Naive B cell (primary cell): ENCODE data around the gene PLLP. TPM values are rescaled to one million over a fixed set of nuclear protein-coding genes. Genes with fewer than 3 reads are reported as not detected.

Source experiments
- ATAC-seq, 2 donors: fragments of 150-1000 bp; cut with Tn5 transposase; 2 replicates each; pipeline ENCODE4 v1.10.0; 2021; ENCODE audit warnings: low read depth in 2 of 2, mild to moderate bottlenecking in 2 of 2, moderate library complexity in 2 of 2
- DNase-seq: peaks from one replicate; pipeline ENCODE4 v3.0.0; 2022
- H3K27ac Mint-ChIP-seq, 6 donors: one replicate each; pipeline ENCODE4 v1.8.0; 2020 to 2022; ENCODE audit warnings: mild to moderate bottlenecking in 6 of 6, mixed read lengths in 6 of 6, moderate library complexity in 5 of 6, inconsistent platforms in 2 of 6
- H3K27me3 Mint-ChIP-seq, 3 donors: one replicate each; pipeline ENCODE4 v1.8.0; 2021 to 2022; ENCODE audit warnings: mixed read lengths in 3 of 3, mild to moderate bottlenecking in 1 of 3
- H3K36me3 Mint-ChIP-seq, 2 donors: one replicate each; pipeline ENCODE4 v1.8.0; 2020 to 2022; ENCODE audit warnings: mixed read lengths in 2 of 2, inconsistent platforms in 1 of 2, mild to moderate bottlenecking in 1 of 2
- H3K4me1 Mint-ChIP-seq, 3 donors: one replicate each; pipeline ENCODE4 v1.8.0; 2020 to 2022; ENCODE audit warnings: mixed read lengths in 3 of 3, inconsistent platforms in 1 of 3, mild to moderate bottlenecking in 1 of 3, moderate library complexity in 1 of 3
- H3K4me3 Mint-ChIP-seq, 8 donors: one replicate each; pipeline ENCODE4 v1.8.0; 2020 to 2022; ENCODE audit warnings: mild to moderate bottlenecking in 8 of 8, mixed read lengths in 8 of 8, moderate library complexity in 8 of 8, inconsistent platforms in 2 of 8
- H3K9me3 Mint-ChIP-seq, 7 donors: one replicate each; pipeline ENCODE4 v1.8.0; 2020 to 2022; ENCODE audit warnings: mixed read lengths in 7 of 7, mild to moderate bottlenecking in 5 of 7, inconsistent platforms in 2 of 7, moderate library complexity in 1 of 7
- polyA plus RNA-seq, 6 donors: library from polyadenylated mRNA; unstranded; fragments of 300-500 nt; fragmentation: Illumina TruSeq; gene quantifications; one replicate each; pipeline ENCODE4 v1.2.3, GENCODE V29; 2021; ENCODE audit warnings: low read depth in 6 of 6

Gene PLLP
- polyA plus RNA-seq, 6 donors from 2014 or later: 0.14 to 0.68 (median 0.52) TPM

GRCh38 chr16:57299009-57299718 is 14.7 kb upstream of the PLLP start:
- DNase-seq (no peak), ATAC-seq (peak; percentile 25 to 36)
- Mint-ChIP-seq H3K4me1 (peaks cover 5 to 6% (median 5%) of the 10 kb centered on the region in 3 donors), H3K36me3 (no peaks in the 10 kb centered on the region), H3K27ac (peak overlapping the region in 1 of 6 donors; percentile 15), H3K27me3 (peaks cover 0 to 10% (median 4%) of the 10 kb centered on the region in 3 donors), H3K4me3 (peak overlapping the region in 1 of 8 donors; percentile 72), H3K9me3 (no peaks in the 10 kb centered on the region)

GRCh38 chr16:57297856-57298255 is 13.4 kb upstream of the PLLP start:
- Mint-ChIP-seq H3K27me3 (peaks cover 0 to 10% (median 4%) of the 10 kb centered on the region in 3 donors), H3K4me1 (peaks cover 5 to 6% (median 5%) of the 10 kb centered on the region in 3 donors), H3K4me3 (peak overlapping the region in 4 of 8 donors; percentile 25 to 74 (median 42)), H3K9me3 (no peaks in the 10 kb centered on the region), H3K36me3 (no peaks in the 10 kb centered on the region), H3K27ac (peak overlapping the region in 2 of 6 donors; percentile 45 to 74)
- ATAC-seq (no peak), DNase-seq (no peak)

- H3K27ac Mint-ChIP-seq: peak overlapping the region in 1 of 6 donors; percentile 38
Measured at GRCh38 chr16:57289391-57290257, 5.2 kb upstream of the PLLP start.

GRCh38 chr16:57285379-57285778 is 907 bp upstream of the PLLP start:
- DNase-seq (no peak), ATAC-seq (no peak)
- H3K27me3 Mint-ChIP-seq: peaks cover 32 to 60% (median 35%) of the 10 kb centered on the region in 3 donors
- no peaks in the 10 kb centered on the region for H3K9me3 Mint-ChIP-seq
- H3K4me3 Mint-ChIP-seq: peak overlapping the region; percentile 56 to 82 (median 80)
- no peaks in the 10 kb centered on the region for H3K36me3 Mint-ChIP-seq
- H3K27ac Mint-ChIP-seq: no peak overlapping the region
- H3K4me1 Mint-ChIP-seq: peaks cover 5 to 19% (median 13%) of the 10 kb centered on the region in 3 donors

More at GRCh38 chr16:57289391-57290257, 5.2 kb upstream of the PLLP start:
- Mint-ChIP-seq H3K4me3 (no peak overlapping the region), H3K36me3 (no peaks in the 10 kb centered on the region), H3K4me1 (peaks cover 0 to 9% (median 6%) of the 10 kb centered on the region in 3 donors), H3K9me3 (no peaks in the 10 kb centered on the region), H3K27me3 (peaks cover 9 to 23% (median 23%) of the 10 kb centered on the region in 3 donors)
- ATAC-seq: no peak
- DNase-seq: no peak

- ATAC-seq (no peak), DNase-seq (no peak)
- Mint-ChIP-seq H3K4me1 (peaks cover 5 to 17% (median 13%) of the 10 kb centered on the region in 3 donors), H3K9me3 (no peaks in the 10 kb centered on the region), H3K36me3 (no peaks in the 10 kb centered on the region), H3K27ac (peak overlapping the region in 1 of 6 donors; percentile 49), H3K4me3 (peak overlapping the region; percentile 56 to 82 (median 80)), H3K27me3 (peaks cover 30 to 61% (median 35%) of the 10 kb centered on the region in 3 donors)
Measured at GRCh38 chr16:57284952-57285363, 486 bp upstream of the PLLP start.

GRCh38 chr16:57283959-57284208 is 588 bp downstream of the PLLP start:
- Mint-ChIP-seq H3K4me3 (peak overlapping the region; percentile 52 to 86 (median 80)), H3K27me3 (peaks cover 30 to 69% (median 35%) of the 10 kb centered on the region in 3 donors), H3K4me1 (peaks cover 5 to 16% (median 13%) of the 10 kb centered on the region in 3 donors), H3K36me3 (no peaks in the 10 kb centered on the region), H3K27ac (no peak overlapping the region), H3K9me3 (no peaks in the 10 kb centered on the region)
- ATAC-seq (no peak), DNase-seq (no peak)

- Mint-ChIP-seq H3K27me3 (peaks cover 30 to 74% (median 35%) of the 10 kb centered on the region in 3 donors), H3K4me1 (peaks cover 5 to 16% (median 13%) of the 10 kb centered on the region in 3 donors), H3K4me3 (peak overlapping the region; percentile 52 to 86 (median 80)), H3K9me3 (no peaks in the 10 kb centered on the region), H3K36me3 (no peaks in the 10 kb centered on the region), H3K27ac (peak overlapping the region in 1 of 6 donors; percentile 22)
- no peak for DNase-seq
- ATAC-seq: no peak
Measured at GRCh38 chr16:57283214-57283958, 1.1 kb downstream of the PLLP start.

GRCh38 chr16:57282510-57283213 is 1.8 kb downstream of the PLLP start:
- peaks cover 32 to 82% (median 40%) of the 10 kb centered on the region in 3 donors for H3K27me3 Mint-ChIP-seq
- no peaks in the 10 kb centered on the region for H3K9me3 Mint-ChIP-seq
- no peaks in the 10 kb centered on the region for H3K36me3 Mint-ChIP-seq
- DNase-seq (no peak), ATAC-seq (no peak)
- peak overlapping the region in 4 of 8 donors; percentile 34 to 80 (median 64) for H3K4me3 Mint-ChIP-seq
- H3K27ac Mint-ChIP-seq: no peak overlapping the region
- H3K4me1 Mint-ChIP-seq: peaks cover 5 to 18% (median 17%) of the 10 kb centered on the region in 3 donors

GRCh38 chr16:57281791-57282190 is 2.7 kb downstream of the PLLP start:
- H3K36me3 Mint-ChIP-seq: no peaks in the 10 kb centered on the region
- H3K27ac Mint-ChIP-seq: peak overlapping the region in 1 of 6 donors; percentile 22
- no peak overlapping the region for H3K4me3 Mint-ChIP-seq
- H3K27me3 Mint-ChIP-seq: peaks cover 28 to 76% (median 35%) of the 10 kb centered on the region in 3 donors
- no peak for ATAC-seq
- H3K4me1 Mint-ChIP-seq: peaks cover 5 to 22% (median 19%) of the 10 kb centered on the region in 3 donors
- DNase-seq: no peak
- no peaks in the 10 kb centered on the region for H3K9me3 Mint-ChIP-seq

GRCh38 chr16:57279780-57280638 is 4.5 kb downstream of the PLLP start:
- peak overlapping the region in 1 of 8 donors; percentile 22 for H3K4me3 Mint-ChIP-seq
- no peaks in the 10 kb centered on the region for H3K36me3 Mint-ChIP-seq
- H3K27ac Mint-ChIP-seq: peak overlapping the region in 1 of 6 donors; percentile 28
- peaks cover 5 to 19% (median 16%) of the 10 kb centered on the region in 3 donors for H3K4me1 Mint-ChIP-seq
- peaks cover 24 to 77% (median 34%) of the 10 kb centered on the region in 3 donors for H3K27me3 Mint-ChIP-seq
- DNase-seq (no peak), ATAC-seq (no peak)
- H3K9me3 Mint-ChIP-seq: no peaks in the 10 kb centered on the region

GRCh38 chr16:57278494-57278893 is 6.0 kb downstream of the PLLP start:
- Mint-ChIP-seq H3K27me3 (peaks cover 16 to 65% (median 27%) of the 10 kb centered on the region in 3 donors), H3K4me3 (no peak overlapping the region), H3K27ac (no peak overlapping the region), H3K36me3 (no peaks in the 10 kb centered on the region), H3K9me3 (no peaks in the 10 kb centered on the region), H3K4me1 (peaks cover 0 to 11% (median 8%) of the 10 kb centered on the region in 3 donors)
- ATAC-seq (no peak), DNase-seq (no peak)

- H3K27me3 Mint-ChIP-seq: peaks cover 16 to 56% (median 18%) of the 10 kb centered on the region in 3 donors
- DNase-seq: no peak
- H3K4me3 Mint-ChIP-seq: no peak overlapping the region
- H3K9me3 Mint-ChIP-seq: no peaks in the 10 kb centered on the region
- H3K4me1 Mint-ChIP-seq: peaks cover 0 to 6% (median 5%) of the 10 kb centered on the region in 3 donors
- H3K36me3 Mint-ChIP-seq: no peaks in the 10 kb centered on the region
- H3K27ac Mint-ChIP-seq: peak overlapping the region in 1 of 6 donors; percentile 77
- ATAC-seq: peak; percentile 55
Measured at GRCh38 chr16:57277586-57277985, 6.9 kb downstream of the PLLP start.
